Prostate gland (tissue), 2 donors: Measurements from ENCODE around the gene CHST8. TPM values are rescaled to one million over a fixed set of nuclear protein-coding genes. Genes with fewer than 3 reads are reported as not detected.

Experiments
- DNase-seq: peaks from one replicate; pipeline ENCODE4 v3.0.0-alpha.2; 2019; ENCODE audit warnings: low spot score
- H3K27ac ChIP-seq, 2 donors: fragments of 200-600 bp; sonication (generic); 2 replicates each; pipeline ENCODE4 v1.5.1; 2017 to 2019
- H3K27me3 ChIP-seq: fragments of 200-600 bp; sonication (generic); replicated peaks from 2 replicates; pipeline ENCODE4 v1.5.1; 2019; ENCODE audit not compliant: insufficient read depth
- H3K36me3 ChIP-seq, 2 donors: fragments of 200-600 bp; sonication (generic); 1 replicate in 1 of 2; 2 replicates in 1 of 2; pipeline versions ENCODE4 v1.5.1 to v1.8.1; 2017 to 2019
- H3K4me1 ChIP-seq: fragments of 200-600 bp; sonication (generic); replicated peaks from 2 replicates; pipeline ENCODE4 v1.5.1; 2019
- H3K4me3 ChIP-seq, 2 donors: fragments of 200-600 bp; sonication (generic); 2 replicates each; pipeline ENCODE4 v1.5.1; 2017 to 2019
- H3K9me3 ChIP-seq: fragments of 200-600 bp; sonication (generic); 2 replicates; pipeline ENCODE4 v1.5.1; 2017
- CTCF ChIP-seq, 4 experiments: fragments of 200-600 bp in 2 of 4; fragments of 450-650 bp in 2 of 4; sonication (generic) in 2 of 4; IDR thresholded peaks; 1 replicate in 3 of 4; 2 replicates in 1 of 4; pipeline ENCODE4 v1.5.1; 2016 to 2019; ENCODE audit warnings: antibody characterized with exemption in 4 of 4, mild to moderate bottlenecking in 2 of 4, moderate library complexity in 2 of 4
- POLR2A ChIP-seq: fragments of 450-650 bp; IDR thresholded peaks from one replicate; pipeline ENCODE4 v1.6.1; 2016; ENCODE audit warnings: antibody characterized with exemption, mild to moderate bottlenecking
- POLR2AphosphoS5 ChIP-seq: sonication (generic); formaldehyde crosslinking; IDR thresholded peaks from one replicate; pipeline ENCODE4 v1.6.1; 2017; ENCODE audit warnings: antibody characterized with exemption
- WGBS: methylation state at CpG from one replicate; pipeline ENCODE4 v1.1.5; 2018; 5-methylcytosine and 5-hydroxymethylcytosine counted together
- intact Hi-C: fragments of 100-400 bp; cut with DNase I; formaldehyde crosslinking; loops from one replicate; pipeline ENCODE4 v1.14.2; 2022
- total RNA-seq, 2 donors: library from RNA; depleted of rRNA; stranded (reverse); fragments of >200 nt; gene quantifications; one replicate each; pipeline ENCODE4 v1.1.0, GENCODE V29; 2016

The CHST8 gene
- total RNA-seq, 2 donors from 2014 or later: 1.3 to 2.7 TPM

- TF ChIP-seq POLR2A (no peak), POLR2AphosphoS5 (no peak), CTCF (IDR thresholded peaks at IDR 0.05) (no peak)
- Histone ChIP-seq H3K36me3 (no peaks in the 10 kb centered on the region), H3K9me3 (no peaks in the 10 kb centered on the region), H3K4me1 (no peaks in the 10 kb centered on the region), H3K27ac (no peak overlapping the region), H3K4me3 (no peak overlapping the region), H3K27me3 (no peaks in the 10 kb centered on the region)
- intact Hi-C loops: no loop called here
- 86% methylated on average over 4 of the region's 5 CpGs for WGBS
- no peak for DNase-seq
These were observed 84.1 kb downstream of the CHST8 start for GRCh38 chr19:33705860-33706259.

- DNase-seq: no peak
- 73% methylated on average over 10 of the region's 10 CpGs for WGBS
- no peaks in the 10 kb centered on the region for H3K4me1 ChIP-seq
- no peaks in the 10 kb centered on the region for H3K27me3 ChIP-seq
- no peaks in the 10 kb centered on the region for H3K36me3 ChIP-seq
- no peak for TF ChIP-seq POLR2AphosphoS5
- TF ChIP-seq POLR2A: no peak
- no peak for TF ChIP-seq CTCF (IDR thresholded peaks at IDR 0.05)
- H3K4me3 ChIP-seq: no peak overlapping the region
- H3K9me3 ChIP-seq: no peaks in the 10 kb centered on the region
- intact Hi-C loops: no loop called here
- no peak overlapping the region for H3K27ac ChIP-seq
These were observed 84.9 kb downstream of the CHST8 start for GRCh38 chr19:33706631-33707030.

- intact Hi-C loops: no loop called here
- Histone ChIP-seq H3K36me3 (no peaks in the 10 kb centered on the region), H3K27me3 (no peaks in the 10 kb centered on the region), H3K4me3 (no peak overlapping the region), H3K4me1 (no peaks in the 10 kb centered on the region), H3K27ac (no peak overlapping the region), H3K9me3 (no peaks in the 10 kb centered on the region)
- no peak for DNase-seq
- TF ChIP-seq CTCF (IDR thresholded peaks at IDR 0.05) (no peak), POLR2AphosphoS5 (no peak), POLR2A (no peak)
- 63% methylated on average over 6 of the region's 6 CpGs for WGBS
These were observed 90.5 kb downstream of the CHST8 start for GRCh38 chr19:33712268-33712667.

- no peak for DNase-seq
- no peaks in the 10 kb centered on the region for H3K4me1 ChIP-seq
- H3K27ac ChIP-seq: no peak overlapping the region
- H3K4me3 ChIP-seq: no peak overlapping the region
- no peaks in the 10 kb centered on the region for H3K36me3 ChIP-seq
- H3K27me3 ChIP-seq: no peaks in the 10 kb centered on the region
- intact Hi-C loops: no loop called here
- WGBS: 74% methylated on average over 3 of the region's 3 CpGs
- TF ChIP-seq POLR2AphosphoS5: no peak
- TF ChIP-seq CTCF (IDR thresholded peaks at IDR 0.05): no peak
- TF ChIP-seq POLR2A: no peak
- H3K9me3 ChIP-seq: no peaks in the 10 kb centered on the region
These were observed 91.4 kb downstream of the CHST8 start for GRCh38 chr19:33713194-33713593.

- intact Hi-C loops: no loop called here
- Histone ChIP-seq H3K27me3 (no peaks in the 10 kb centered on the region), H3K9me3 (no peaks in the 10 kb centered on the region), H3K4me3 (no peak overlapping the region), H3K4me1 (no peaks in the 10 kb centered on the region), H3K27ac (no peak overlapping the region), H3K36me3 (no peaks in the 10 kb centered on the region)
- no peak for DNase-seq
- WGBS: 90% methylated on average over 3 of the region's 3 CpGs
- TF ChIP-seq POLR2A (no peak), CTCF (IDR thresholded peaks at IDR 0.05) (no peak)
These were observed 92.4 kb downstream of the CHST8 start for GRCh38 chr19:33714149-33714548.
